Activated CD4-positive, alpha-beta T cell treated with anti-CD3 and anti-CD28 coated beads for 1 hour (primary cell): ENCODE data around the gene ZEB2.

Experiments used
- DNase-seq: peaks from one replicate; pipeline ENCODE4 v3.0.0-alpha.2; 2020

The ZEB2 gene

GRCh38 chr2:144447535-144447934 lies 72.4 kb downstream of the ZEB2 start:
- no peak for DNase-seq

GRCh38 chr2:144446136-144446535 lies 73.8 kb downstream of the ZEB2 start:
- no peak for DNase-seq

GRCh38 chr2:144445196-144445595 lies 74.7 kb downstream of the ZEB2 start:
- no peak for DNase-seq

- DNase-seq, result no peak
These were observed 75.8 kb downstream of the ZEB2 start for GRCh38 chr2:144443837-144444817.

GRCh38 chr2:144441711-144442141 lies 78.2 kb downstream of the ZEB2 start:
- no peak for DNase-seq

- DNase-seq, result no peak
These were observed 79.9 kb downstream of the ZEB2 start for GRCh38 chr2:144439993-144440392.

GRCh38 chr2:144438801-144439631 lies 80.9 kb downstream of the ZEB2 start:
- no peak for DNase-seq

GRCh38 chr2:144437636-144438035 lies 82.3 kb downstream of the ZEB2 start:
- DNase-seq, result no peak

- DNase-seq, result no peak
These were observed 85.3 kb downstream of the ZEB2 start for GRCh38 chr2:144434425-144435222.

- no peak for DNase-seq
These were observed 87.0 kb downstream of the ZEB2 start for GRCh38 chr2:144432921-144433320.

- DNase-seq, result no peak
These were observed 87.9 kb downstream of the ZEB2 start for GRCh38 chr2:144431998-144432397.

- DNase-seq, result no peak
These were observed 88.5 kb downstream of the ZEB2 start for GRCh38 chr2:144431392-144431783.

GRCh38 chr2:144430722-144431391 lies 89.1 kb downstream of the ZEB2 start:
- no peak for DNase-seq

- DNase-seq, result no peak
These were observed 90.4 kb downstream of the ZEB2 start for GRCh38 chr2:144429396-144430112.

GRCh38 chr2:144426981-144427479 lies 92.9 kb downstream of the ZEB2 start:
- DNase-seq, result no peak

GRCh38 chr2:144426355-144426754 lies 93.6 kb downstream of the ZEB2 start:
- no peak for DNase-seq

GRCh38 chr2:144424559-144425240 lies 95.2 kb downstream of the ZEB2 start:
- no peak for DNase-seq

- DNase-seq, result no peak
These were observed 98.1 kb downstream of the ZEB2 start for GRCh38 chr2:144421606-144422510.

GRCh38 chr2:144419218-144419617 lies 100.7 kb downstream of the ZEB2 start:
- no peak for DNase-seq

GRCh38 chr2:144415386-144415785 lies 104.5 kb downstream of the ZEB2 start:
- DNase-seq, result no peak
